ENCODE data around the gene RAI1.

RAI1 gene

GRCh38 chr17:17738901-17739300 lies 57.6 kb downstream of the RAI1 start:
- TF ChIP-seq CTCF (IDR thresholded peaks at IDR 0.05; ENCODE audit: low read depth, low read length, missing control alignments): no peak
- Histone ChIP-seq H3K27me3 (replicated peaks) (no peaks in the 10 kb centered on the region), H3K4me3 (ENCODE audit: low read depth, low read length) (no peak overlapping the region), H3K36me3 (replicated peaks) (no peaks in the 10 kb centered on the region), H3K27ac (no peak overlapping the region)
- in situ Hi-C loops (cut with HindIII; ENCODE audit: low pct_ligation_motif_present, low sequenced_read_pairs): no loop called here
- no peak for DNase-seq

GRCh38 chr17:17739388-17740066 lies 58.3 kb downstream of the RAI1 start:
- TF ChIP-seq CTCF (IDR thresholded peaks at IDR 0.05; ENCODE audit: low read depth, low read length, missing control alignments): no peak
- H3K4me3 ChIP-seq (ENCODE audit: low read depth, low read length): no peak overlapping the region

GRCh38 chr17:17740615-17741348 lies 59.5 kb downstream of the RAI1 start:
- Histone ChIP-seq H3K27me3 (replicated peaks) (no peaks in the 10 kb centered on the region), H3K27ac (no peak overlapping the region), H3K36me3 (replicated peaks) (no peaks in the 10 kb centered on the region), H3K4me3 (ENCODE audit: low read depth, low read length) (no peak overlapping the region)
- no peak for TF ChIP-seq CTCF (IDR thresholded peaks at IDR 0.05; ENCODE audit: low read depth, low read length, missing control alignments)
- in situ Hi-C loops (cut with HindIII; ENCODE audit: low pct_ligation_motif_present, low sequenced_read_pairs): no loop called here
- DNase-seq: no peak

More at GRCh38 chr17:17739388-17740066, 58.3 kb downstream of the RAI1 start:
- in situ Hi-C loops (cut with HindIII; ENCODE audit: low pct_ligation_motif_present, low sequenced_read_pairs): no loop called here
- H3K36me3 ChIP-seq (replicated peaks): no peaks in the 10 kb centered on the region
- no peak overlapping the region for H3K27ac ChIP-seq
- H3K27me3 ChIP-seq (replicated peaks): no peaks in the 10 kb centered on the region
- no peak for DNase-seq

DNA sequence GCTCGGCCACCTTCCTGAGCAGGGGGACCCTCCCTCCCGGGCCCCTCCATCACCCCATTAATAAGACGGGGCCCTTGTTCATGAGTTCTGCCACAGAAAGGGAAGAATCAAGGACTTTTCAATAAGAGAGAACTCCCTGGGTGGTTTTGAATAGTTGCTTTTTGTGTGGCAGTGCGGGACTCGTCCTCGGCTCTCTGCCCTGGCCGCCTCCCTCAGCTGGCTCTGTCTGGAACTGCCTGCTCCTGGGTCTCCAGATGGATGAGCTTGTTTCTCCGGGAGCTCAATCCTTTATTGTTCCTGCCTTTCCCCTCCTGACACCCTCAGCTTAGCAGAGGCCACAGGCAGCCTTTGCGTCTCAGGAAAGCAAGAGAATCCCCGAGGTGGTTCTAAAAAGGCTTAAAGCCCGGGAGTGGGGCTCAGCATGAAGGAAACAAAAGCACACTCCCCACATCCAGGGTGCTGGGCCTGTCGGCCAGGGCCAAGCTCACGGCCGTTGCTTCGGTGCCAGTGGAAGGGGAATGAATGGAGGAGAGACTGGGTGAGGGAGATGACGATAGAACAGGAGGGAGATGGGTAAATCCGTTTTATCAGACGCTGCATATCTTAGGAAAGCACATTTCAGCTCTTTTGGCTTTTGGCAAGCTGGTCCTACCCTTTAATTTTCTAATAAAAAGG lies 60.2 kb downstream of the RAI1 start:
- no peak overlapping the region for H3K4me3 ChIP-seq (ENCODE audit: low read depth, low read length)
- in situ Hi-C loops (cut with HindIII; ENCODE audit: low pct_ligation_motif_present, low sequenced_read_pairs): no loop called here
- H3K27me3 ChIP-seq (replicated peaks): no peaks in the 10 kb centered on the region
- H3K36me3 ChIP-seq (replicated peaks): no peaks in the 10 kb centered on the region
- no peak overlapping the region for H3K27ac ChIP-seq
- DNase-seq: no peak
- TF ChIP-seq CTCF (IDR thresholded peaks at IDR 0.05; ENCODE audit: low read depth, low read length, missing control alignments): peak; percentile 49

DNA sequence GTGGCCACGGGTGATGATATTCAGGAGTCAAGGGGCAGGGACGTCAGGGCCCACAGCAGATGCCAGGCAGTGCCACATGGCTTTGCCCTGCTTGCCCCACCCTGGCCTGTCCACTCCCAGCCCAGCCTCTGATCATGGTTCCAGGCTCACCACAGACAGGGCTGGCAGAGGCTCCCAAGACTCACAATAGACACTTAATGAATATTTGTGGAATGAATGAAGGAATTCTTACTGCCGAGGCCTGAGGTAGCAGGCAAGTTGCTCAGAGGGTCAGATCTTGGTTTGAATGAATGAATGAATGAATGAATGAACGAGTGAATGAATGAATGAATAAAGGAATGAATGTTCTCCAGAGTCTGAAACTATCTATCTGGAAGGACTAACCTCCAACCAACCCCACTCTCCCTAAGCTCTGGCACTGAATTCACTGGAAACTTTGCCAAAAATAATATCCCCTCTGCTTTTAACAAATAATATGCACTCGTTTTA lies 60.9 kb downstream of the RAI1 start:
- H3K4me3 ChIP-seq (ENCODE audit: low read depth, low read length): no peak overlapping the region
- no peak for DNase-seq
- in situ Hi-C loops (cut with HindIII; ENCODE audit: low pct_ligation_motif_present, low sequenced_read_pairs): no loop called here

More for the DNA sequence above, 60.9 kb downstream of the RAI1 start:
- no peak overlapping the region for H3K27ac ChIP-seq
- H3K27me3 ChIP-seq (replicated peaks): no peaks in the 10 kb centered on the region
- TF ChIP-seq CTCF (IDR thresholded peaks at IDR 0.05; ENCODE audit: low read depth, low read length, missing control alignments): no peak
- H3K36me3 ChIP-seq (replicated peaks): no peaks in the 10 kb centered on the region
